ENCODE results near the gene FADS1. TPM values are rescaled to one million over a fixed set of nuclear protein-coding genes. Genes with fewer than 3 reads are reported as not detected.

Gene FADS1
- polyA plus RNA-seq, 1 donor (not counting 4 experiments of a cell fraction or from before 2014, with no cell fraction given), result 34.0 TPM

DNA sequence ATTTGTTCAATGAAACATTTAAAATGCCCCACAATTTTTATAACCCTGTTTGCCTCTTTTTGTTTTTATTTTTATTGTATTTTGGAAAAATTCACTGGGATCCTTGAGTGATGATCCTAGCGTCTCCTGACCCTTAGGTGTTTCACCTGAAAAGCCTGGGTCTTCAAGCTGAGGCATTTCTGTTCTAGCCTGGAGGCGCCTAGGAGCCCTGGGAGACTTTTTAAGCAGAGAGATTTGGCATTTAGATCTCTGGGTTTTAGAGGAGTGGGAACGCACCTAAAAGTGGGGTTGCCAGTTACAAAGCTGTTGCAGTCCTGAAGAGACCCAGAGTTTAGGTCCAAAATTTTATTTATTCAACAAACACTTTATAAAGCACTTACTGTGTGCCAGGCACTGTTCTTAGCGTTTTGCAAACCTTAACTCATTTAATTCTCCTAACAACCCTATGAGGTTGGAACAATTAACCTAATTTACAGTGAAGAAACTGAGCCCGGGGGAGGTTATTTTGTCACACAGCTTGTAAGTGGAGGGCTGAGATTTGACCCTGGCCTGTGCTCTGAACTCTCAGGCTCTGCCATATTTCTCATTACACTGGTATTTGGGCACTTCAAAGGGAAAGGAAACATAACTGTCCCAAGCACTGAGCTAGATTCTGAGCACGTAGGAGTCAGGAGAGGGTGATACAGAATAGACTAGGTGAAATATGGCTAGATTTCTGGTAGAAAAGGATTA lies 834 bp upstream of the FADS1 start:
- no peak for FAIRE-seq
- no peaks in the 10 kb centered on the region for H3K27me3 ChIP-seq (ENCODE audit: control insufficient read depth, extremely low read depth, insufficient read depth, low read length)
- no peaks in the 10 kb centered on the region for H3K36me3 ChIP-seq (ENCODE audit: control insufficient read depth in 2 of 2, extremely low read depth in 1 of 2, insufficient read depth in 2 of 2, low read length in 2 of 2)
- dilution Hi-C loops (cut with MboI; ENCODE audit: extremely low pct_ligation_motif_present, low sequenced_read_pairs), result no loop called here
- H3K9me3 ChIP-seq (ENCODE audit: control insufficient read depth, low read depth, low read length), result no peaks in the 10 kb centered on the region
- DNase-seq (ENCODE audit: low read depth, low spot score), result no peak
- no peaks in the 10 kb centered on the region for H3K9me1 ChIP-seq (ENCODE audit: control insufficient read depth, extremely low read depth, insufficient read depth, low read length)
- no peak overlapping the region for H2AFZ ChIP-seq (ENCODE audit: control insufficient read depth, low read length)
- H4K20me1 ChIP-seq (ENCODE audit: control insufficient read depth, extremely low read depth, insufficient read depth, low read length), result no peaks in the 10 kb centered on the region
- H3K27ac ChIP-seq (ENCODE audit: control insufficient read depth, insufficient read depth, low read length), result no peak overlapping the region
- H3K4me2 ChIP-seq (ENCODE audit: control insufficient read depth, extremely low read depth, insufficient read depth, low read depth, low read length), result peak overlapping the region; percentile 95
- peak overlapping the region; percentile 86 for H3K9ac ChIP-seq (ENCODE audit: control insufficient read depth, extremely low read depth, insufficient read depth, low read length)
- H3K4me1 ChIP-seq (ENCODE audit: control insufficient read depth, extremely low read depth, insufficient read depth, low read length), result peaks cover 40% of the 10 kb centered on the region
- no peak for TF ChIP-seq CTCF (optimal IDR thresholded peaks at IDR 0.05 in 1 of 3, IDR thresholded peaks at IDR 0.05 in 1 of 3, conservative IDR thresholded peaks at IDR 0.05 in 1 of 3; ENCODE audit: extremely low read depth in 1 of 3, insufficient read depth in 2 of 3, low read length in 3 of 3)
- TF ChIP-seq EZH2 (IDR thresholded peaks at IDR 0.05; ENCODE audit: low read length), result no peak
- peak overlapping the region; percentile 42 to 76 (median 70) for H3K4me3 ChIP-seq (ENCODE audit: control insufficient read depth in 2 of 3, extremely low read depth in 1 of 3, insufficient read depth in 2 of 3, low read depth in 1 of 3, low read length in 3 of 3)
- no peaks in the 10 kb centered on the region for H3K79me2 ChIP-seq (ENCODE audit: control insufficient read depth, insufficient read depth, low read length)

DNA sequence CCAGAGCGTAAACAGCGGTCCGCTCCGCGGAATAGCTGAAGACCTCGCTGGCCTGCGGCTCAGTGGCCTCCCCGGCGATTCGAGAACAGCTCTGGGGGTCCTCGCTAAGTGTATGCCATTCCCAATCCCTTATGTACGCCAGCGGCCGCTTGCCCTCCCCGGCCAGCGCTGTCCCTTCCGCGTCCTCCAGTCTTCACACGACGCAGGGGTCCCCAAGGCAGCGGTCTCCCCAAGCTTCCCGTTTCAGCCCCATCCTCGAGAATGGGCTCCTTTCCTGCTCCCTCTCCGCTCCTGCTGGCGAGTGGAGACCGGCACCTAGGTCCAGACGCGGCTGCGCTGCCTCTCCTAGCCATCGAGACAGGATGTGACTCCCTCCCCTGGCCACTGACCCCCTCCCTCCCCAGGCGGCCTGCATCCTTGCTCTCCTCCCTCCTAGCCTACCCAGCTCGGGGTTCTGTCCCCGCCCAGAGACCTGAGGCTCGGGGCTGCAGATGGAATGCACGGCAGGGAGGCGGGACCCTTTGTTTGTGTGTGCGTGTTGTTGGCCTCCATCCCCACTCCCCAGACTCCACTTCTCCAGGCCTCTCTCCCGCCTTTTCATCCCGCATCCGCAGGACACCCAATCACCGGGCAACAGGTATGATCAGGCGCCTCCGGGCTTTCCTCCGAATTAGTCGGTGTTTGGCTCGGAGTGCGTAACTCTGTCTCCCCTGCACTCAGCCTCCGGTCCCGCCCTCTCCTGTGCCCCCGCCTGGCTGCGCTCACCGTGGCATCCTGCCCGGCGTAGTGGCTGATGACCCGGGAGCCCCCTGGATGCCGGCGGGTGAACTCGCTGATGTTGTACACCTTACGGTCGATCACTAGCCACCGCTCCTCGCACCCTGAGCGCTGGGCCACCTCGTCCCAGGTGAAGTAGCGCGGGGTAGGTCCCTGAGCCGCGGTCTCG lies 740 bp downstream of the FADS1 start:
- Histone ChIP-seq H2AFZ (ENCODE audit: control insufficient read depth, low read length) (peak overlapping the region; percentile 70), H3K27ac (ENCODE audit: control insufficient read depth, insufficient read depth, low read length) (peak overlapping the region; percentile 72), H3K4me3 (ENCODE audit: control insufficient read depth in 2 of 3, extremely low read depth in 1 of 3, insufficient read depth in 2 of 3, low read depth in 1 of 3, low read length in 3 of 3) (peak overlapping the region; percentile 42 to 76 (median 70)), H3K9ac (ENCODE audit: control insufficient read depth, extremely low read depth, insufficient read depth, low read length) (peak overlapping the region; percentile 86), H3K79me2 (ENCODE audit: control insufficient read depth, insufficient read depth, low read length) (no peaks in the 10 kb centered on the region), H3K36me3 (ENCODE audit: control insufficient read depth in 2 of 2, extremely low read depth in 1 of 2, insufficient read depth in 2 of 2, low read length in 2 of 2) (peaks cover 0 to 9% of the 10 kb centered on the region in 2 experiments), H3K9me1 (ENCODE audit: control insufficient read depth, extremely low read depth, insufficient read depth, low read length) (no peaks in the 10 kb centered on the region), H3K9me3 (ENCODE audit: control insufficient read depth, low read depth, low read length) (no peaks in the 10 kb centered on the region), H3K4me2 (ENCODE audit: control insufficient read depth, extremely low read depth, insufficient read depth, low read depth, low read length) (peak overlapping the region; percentile 95), H3K27me3 (ENCODE audit: control insufficient read depth, extremely low read depth, insufficient read depth, low read length) (no peaks in the 10 kb centered on the region), H4K20me1 (ENCODE audit: control insufficient read depth, extremely low read depth, insufficient read depth, low read length) (no peaks in the 10 kb centered on the region), H3K4me1 (ENCODE audit: control insufficient read depth, extremely low read depth, insufficient read depth, low read length) (peaks cover 35% of the 10 kb centered on the region)
- dilution Hi-C loops (cut with MboI; ENCODE audit: extremely low pct_ligation_motif_present, low sequenced_read_pairs), result no loop called here
- FAIRE-seq (no peak), DNase-seq (ENCODE audit: low read depth, low spot score) (no peak)
- TF ChIP-seq EZH2 (IDR thresholded peaks at IDR 0.05; ENCODE audit: low read length) (no peak), CTCF (optimal IDR thresholded peaks at IDR 0.05 in 1 of 3, IDR thresholded peaks at IDR 0.05 in 1 of 3, conservative IDR thresholded peaks at IDR 0.05 in 1 of 3; ENCODE audit: extremely low read depth in 1 of 3, insufficient read depth in 2 of 3, low read length in 3 of 3) (peak in 1 of 3 experiments; percentile 13)

All from keratinocyte (primary cell).